BJ (cell line): ENCODE results near the gene FAM156A. TPM values are rescaled to one million over a fixed set of nuclear protein-coding genes. Genes with fewer than 3 reads are reported as not detected.
"Not testable (repeated sequence)": the region's sequence is repeated elsewhere in the genome, so short reads cannot be mapped to it uniquely, and the experiment has no call there.

Source experiments
- CTCF ChIA-PET: fragments of 350-600 bp; formaldehyde crosslinking; extraction: SDS; loops from one replicate; lab custom pipeline; 2021; ENCODE audit warnings: antibody characterized with exemption, inconsistent platforms; lab: Yijun Ruan, JAX
- POLR2A ChIA-PET: fragments of 300-600 bp; sonication (Branson Sonifier 250); formaldehyde crosslinking; extraction: SDS; loops from one replicate; lab custom pipeline; 2021; ENCODE audit warnings: antibody characterized with exemption; lab: Charles Lee
- DNase-seq: peaks from one replicate; pipeline ENCODE4 v3.0.0-alpha.2; 2011; ENCODE audit warnings: low read depth
- H3K27me3 ChIP-seq: 2 replicates; pipeline ENCODE4 v1.6.0; 2011; ENCODE audit warnings: low read length; ENCODE audit not compliant: control insufficient read depth, insufficient read depth
- H3K36me3 ChIP-seq: 2 replicates; pipeline ENCODE4 v1.5.1; 2011; ENCODE audit warnings: low read length; ENCODE audit not compliant: control insufficient read depth, insufficient read depth
- H3K4me3 ChIP-seq: 2 replicates; pipeline ENCODE4 v1.5.1; 2011; ENCODE audit warnings: low read depth, mild to moderate bottlenecking, control low read depth, low read length
- polyA plus RNA-seq: library from polyadenylated mRNA; depleted of rRNA; stranded (reverse); fragments of >200 nt; gene quantifications from 2 replicates; pipeline ENCODE4 v1.2.3, GENCODE V29; 2011
- TF ChIP-seq, protein P1 (sequence below): IDR thresholded peaks from 2 replicates; pipeline ENCODE4 v1.5.1; 2011; ENCODE audit warnings: low read depth, mild to moderate bottlenecking, control low read depth, inconsistent platforms, low read length, moderate library complexity; ENCODE audit not compliant: insufficient read depth

The FAM156A gene
- polyA plus RNA-seq, 1 experiment, result 33.3 TPM

GRCh38 chrX:52979568-52979967 is 21.2 kb upstream of the FAM156A start:
- TF ChIP-seq, protein P1, sequence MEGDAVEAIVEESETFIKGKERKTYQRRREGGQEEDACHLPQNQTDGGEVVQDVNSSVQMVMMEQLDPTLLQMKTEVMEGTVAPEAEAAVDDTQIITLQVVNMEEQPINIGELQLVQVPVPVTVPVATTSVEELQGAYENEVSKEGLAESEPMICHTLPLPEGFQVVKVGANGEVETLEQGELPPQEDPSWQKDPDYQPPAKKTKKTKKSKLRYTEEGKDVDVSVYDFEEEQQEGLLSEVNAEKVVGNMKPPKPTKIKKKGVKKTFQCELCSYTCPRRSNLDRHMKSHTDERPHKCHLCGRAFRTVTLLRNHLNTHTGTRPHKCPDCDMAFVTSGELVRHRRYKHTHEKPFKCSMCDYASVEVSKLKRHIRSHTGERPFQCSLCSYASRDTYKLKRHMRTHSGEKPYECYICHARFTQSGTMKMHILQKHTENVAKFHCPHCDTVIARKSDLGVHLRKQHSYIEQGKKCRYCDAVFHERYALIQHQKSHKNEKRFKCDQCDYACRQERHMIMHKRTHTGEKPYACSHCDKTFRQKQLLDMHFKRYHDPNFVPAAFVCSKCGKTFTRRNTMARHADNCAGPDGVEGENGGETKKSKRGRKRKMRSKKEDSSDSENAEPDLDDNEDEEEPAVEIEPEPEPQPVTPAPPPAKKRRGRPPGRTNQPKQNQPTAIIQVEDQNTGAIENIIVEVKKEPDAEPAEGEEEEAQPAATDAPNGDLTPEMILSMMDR, result no peak
- ChIA-PET POLR2A (no interaction called here), CTCF (no interaction called here)
- Histone ChIP-seq H3K4me3 (no peak overlapping the region), H3K36me3 (no peaks in the 10 kb centered on the region), H3K27me3 (no peaks in the 10 kb centered on the region)
- DNase-seq, result no peak

- POLR2A ChIA-PET, result no interaction called here
- Histone ChIP-seq H3K27me3 (no peaks in the 10 kb centered on the region), H3K36me3 (no peaks in the 10 kb centered on the region), H3K4me3 (no peak overlapping the region)
- no peak for DNase-seq
- TF ChIP-seq, protein P1, result no peak
- CTCF ChIA-PET, result no interaction called here
Measured at GRCh38 chrX:52977953-52978352, 19.6 kb upstream of the FAM156A start.

DNA sequence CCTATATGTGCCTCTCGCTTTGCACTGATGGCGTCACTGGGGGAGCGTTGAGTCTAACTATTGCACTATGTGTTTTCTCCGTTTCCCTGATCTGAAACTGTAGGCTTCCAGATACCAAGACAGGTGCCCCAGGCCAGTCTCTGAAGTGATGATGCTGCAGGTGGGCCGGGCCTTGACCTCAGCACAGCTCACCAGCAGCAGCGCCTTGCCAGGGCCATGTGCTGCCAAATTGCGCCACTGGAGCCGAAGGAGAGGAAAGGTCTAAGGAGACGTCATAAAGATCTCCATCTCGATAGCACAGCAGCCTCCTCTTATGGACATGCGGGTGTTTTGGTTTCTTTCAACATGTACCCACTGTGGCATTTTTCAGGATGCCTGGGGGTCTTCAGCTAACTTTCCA is 17.3 kb upstream of the FAM156A start:
- H3K36me3 ChIP-seq, H3K27me3 ChIP-seq, H3K4me3 ChIP-seq, DNase-seq, POLR2A ChIA-PET: not testable (repeated sequence)
- CTCF ChIA-PET, result interaction anchor here (2.0 kb wide), 1 partner anchor 14 kb away, joined by 8 read pairs; no protein-coding TSS in a partner anchor

DNA sequence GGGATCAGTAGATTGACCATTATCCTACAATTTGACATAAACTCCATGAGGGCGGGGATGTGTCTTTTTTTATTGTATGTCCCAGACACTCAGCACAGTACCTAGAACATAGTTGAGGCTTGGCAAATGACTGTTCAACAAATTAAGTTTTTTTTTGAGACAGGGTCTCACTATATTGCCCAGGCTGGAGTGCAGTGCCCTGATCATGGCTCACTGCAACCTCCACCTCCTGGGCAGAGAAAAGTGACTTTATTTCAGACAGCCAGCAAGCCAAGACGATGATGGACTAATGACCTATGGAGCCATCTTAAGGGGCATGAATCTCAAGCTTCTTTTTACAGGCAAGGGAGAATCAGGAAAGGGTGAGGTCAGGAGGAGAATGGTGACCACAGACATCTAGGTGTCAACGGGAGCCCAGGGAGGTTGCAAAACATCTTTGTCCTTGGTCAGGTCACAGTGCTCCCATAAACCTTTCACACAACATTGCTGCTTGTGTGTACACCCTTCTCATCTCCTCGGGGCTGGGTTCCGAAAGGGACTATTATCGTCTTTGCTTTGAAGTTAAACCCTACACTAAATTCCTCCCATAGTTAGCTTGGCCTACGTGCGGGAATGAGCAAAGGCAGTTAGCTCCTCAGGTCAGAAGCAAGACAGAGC is 16.1 kb upstream of the FAM156A start:
- CTCF ChIA-PET, result interaction anchor here (2.0 kb wide), 1 partner anchor 15 kb away, joined by 8 read pairs; no protein-coding TSS in a partner anchor

DNA sequence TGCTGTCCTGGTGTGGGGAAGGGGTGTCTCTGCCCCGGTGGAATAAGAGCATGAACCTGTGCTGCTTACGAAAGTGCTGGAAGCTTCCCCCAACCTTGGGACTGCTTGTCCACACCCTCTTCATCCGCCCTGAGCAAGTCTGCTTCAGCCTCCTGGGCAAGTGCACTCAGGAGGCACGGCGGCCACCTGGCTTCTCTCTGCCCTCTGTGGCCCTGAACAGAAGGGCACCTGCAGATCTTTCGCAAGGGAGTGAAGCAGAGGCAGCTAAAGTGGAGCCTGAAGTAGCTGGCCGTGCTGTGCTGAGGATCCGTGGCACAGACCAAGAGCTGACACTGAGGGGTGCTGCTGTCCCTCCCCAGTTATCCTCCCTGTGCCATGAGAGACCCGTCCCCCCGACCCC is 9.6 kb upstream of the FAM156A start:
- H3K4me3 ChIP-seq, CTCF ChIA-PET, POLR2A ChIA-PET, DNase-seq, H3K27me3 ChIP-seq, H3K36me3 ChIP-seq: not testable (repeated sequence)

More for the DNA sequence above, 16.1 kb upstream of the FAM156A start:
- POLR2A ChIA-PET, DNase-seq, H3K36me3 ChIP-seq, H3K27me3 ChIP-seq, H3K4me3 ChIP-seq: not testable (repeated sequence)

DNA sequence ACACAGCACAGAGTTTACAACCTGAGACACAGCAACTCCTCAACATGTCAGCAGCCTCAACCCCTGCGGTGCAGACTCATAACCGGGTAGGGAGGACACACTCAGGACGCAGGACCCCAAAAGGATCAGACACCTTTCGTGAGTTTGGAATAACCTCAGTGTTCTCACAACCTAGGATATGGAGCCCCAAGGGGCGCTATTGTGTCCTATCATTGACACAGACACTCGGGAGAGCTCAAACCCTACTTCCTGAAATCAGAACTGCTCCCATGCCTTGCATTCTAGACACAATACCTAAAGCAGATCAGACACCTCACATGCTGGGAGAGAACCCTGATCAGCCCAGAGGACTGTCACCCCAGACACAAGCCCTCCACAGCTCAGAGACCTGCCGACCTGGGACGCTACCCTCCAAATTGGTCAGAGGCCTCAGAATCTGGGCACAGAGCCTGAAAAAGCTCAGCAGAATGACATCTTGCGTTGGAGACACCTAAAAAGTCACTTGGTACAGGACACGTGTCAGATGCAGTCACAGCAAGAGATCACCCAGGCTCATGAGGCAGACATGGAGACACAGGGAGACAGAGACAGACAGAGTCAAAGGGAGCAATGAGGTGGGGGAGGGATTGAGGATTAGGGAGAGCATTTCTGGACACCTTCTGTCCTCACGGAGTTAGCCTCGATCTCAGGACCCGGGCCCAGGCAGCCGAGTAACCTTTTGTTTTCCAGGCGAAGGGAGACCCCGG is 8.8 kb upstream of the FAM156A start:
- H3K4me3 ChIP-seq, DNase-seq, H3K36me3 ChIP-seq, CTCF ChIA-PET, H3K27me3 ChIP-seq, POLR2A ChIA-PET: not testable (repeated sequence)

DNA sequence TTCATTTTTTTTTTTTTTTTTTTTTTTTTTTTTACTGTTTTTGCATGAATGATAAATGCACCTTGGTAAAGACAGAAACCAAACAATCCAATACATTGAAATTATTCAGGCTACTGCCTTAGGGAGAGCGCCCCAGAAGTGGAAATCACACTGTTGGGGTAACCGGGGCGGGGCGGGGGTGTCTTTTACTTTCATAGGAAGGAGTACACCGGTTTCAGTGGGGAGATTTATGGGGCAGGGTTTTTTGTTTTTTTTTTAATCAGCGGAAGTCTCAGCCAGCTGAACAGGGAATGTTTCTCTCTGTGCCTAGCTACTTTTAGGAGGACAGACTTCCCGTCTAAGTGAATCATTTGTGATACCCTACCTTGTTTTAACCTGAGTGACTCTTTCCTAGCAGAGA is 643 bp upstream of the FAM156A start:
- POLR2A ChIA-PET, CTCF ChIA-PET, H3K4me3 ChIP-seq, H3K36me3 ChIP-seq, DNase-seq, H3K27me3 ChIP-seq: not testable (repeated sequence)

DNA sequence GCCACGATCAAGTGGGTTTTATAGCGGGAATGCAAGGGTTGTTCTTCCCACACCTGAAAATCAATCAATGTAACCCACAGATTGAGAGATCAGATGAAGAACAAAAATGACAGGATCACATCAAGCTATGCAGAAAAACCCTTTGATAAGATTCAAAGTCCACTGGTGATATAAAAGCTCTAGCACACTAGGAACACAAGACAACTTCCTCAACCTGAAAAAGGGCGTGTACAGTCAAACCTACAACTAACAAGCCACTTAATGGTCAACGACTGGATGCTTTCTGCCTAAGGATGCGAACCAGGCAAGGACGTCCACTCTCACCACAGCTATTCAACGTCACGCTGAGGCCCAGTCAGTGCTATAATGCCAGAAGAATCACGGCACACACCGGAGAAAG is 8.4 kb downstream of the FAM156A start:
- CTCF ChIA-PET, H3K4me3 ChIP-seq, H3K36me3 ChIP-seq, POLR2A ChIA-PET, DNase-seq, H3K27me3 ChIP-seq: not testable (repeated sequence)

GRCh38 chrX:52949325-52949724 is 9.0 kb downstream of the FAM156A start:
- POLR2A ChIA-PET, H3K36me3 ChIP-seq, H3K4me3 ChIP-seq, H3K27me3 ChIP-seq, CTCF ChIA-PET, DNase-seq: not testable (repeated sequence)

DNA sequence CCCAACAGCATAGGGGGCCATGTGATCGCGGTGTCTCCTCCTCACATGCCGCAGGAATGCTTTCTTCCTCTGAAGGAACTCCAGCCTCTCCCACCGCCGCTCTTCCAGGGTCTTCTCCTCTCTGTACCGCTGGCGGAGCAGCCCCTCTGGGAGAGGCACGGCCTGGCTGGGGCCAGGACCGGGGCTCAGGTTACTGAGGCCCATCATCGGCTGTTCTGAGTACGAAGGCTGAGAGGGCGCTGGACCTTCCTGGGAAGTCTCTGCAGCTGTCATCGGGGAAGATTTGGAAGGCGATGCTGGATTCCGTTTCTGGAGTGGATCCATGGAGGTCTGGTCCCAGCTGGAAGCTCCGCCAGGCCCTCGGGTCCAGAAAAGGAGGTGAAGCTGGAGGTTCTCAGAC is 10.1 kb downstream of the FAM156A start:
- DNase-seq, H3K4me3 ChIP-seq, POLR2A ChIA-PET, H3K27me3 ChIP-seq, H3K36me3 ChIP-seq, CTCF ChIA-PET: not testable (repeated sequence)

DNA sequence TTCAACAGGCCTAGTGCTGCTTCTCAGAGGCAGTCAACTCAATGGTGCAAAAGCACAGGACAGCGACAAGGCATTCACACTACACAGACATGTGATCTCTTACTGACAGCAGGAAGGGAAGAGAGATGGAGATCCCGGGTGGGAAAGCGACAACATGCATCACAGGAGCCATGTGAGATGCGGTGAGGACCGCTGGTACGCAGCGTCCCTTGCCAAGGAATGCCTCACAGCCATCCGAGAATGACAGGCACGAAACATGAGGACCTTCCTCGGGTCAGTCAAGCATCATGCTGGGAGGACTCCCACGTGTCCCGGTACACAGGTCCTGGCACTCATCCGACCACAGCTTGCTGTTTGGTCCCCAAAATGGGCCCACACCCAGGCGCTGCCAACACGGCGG is 10.8 kb downstream of the FAM156A start:
- DNase-seq, H3K4me3 ChIP-seq, CTCF ChIA-PET, POLR2A ChIA-PET, H3K27me3 ChIP-seq, H3K36me3 ChIP-seq: not testable (repeated sequence)
